ENCODE data around the gene EMSY.
"Not testable (repeated sequence)": the region's sequence is repeated elsewhere in the genome, so short reads cannot be mapped to it uniquely, and the experiment has no call there.

EMSY gene

DNA sequence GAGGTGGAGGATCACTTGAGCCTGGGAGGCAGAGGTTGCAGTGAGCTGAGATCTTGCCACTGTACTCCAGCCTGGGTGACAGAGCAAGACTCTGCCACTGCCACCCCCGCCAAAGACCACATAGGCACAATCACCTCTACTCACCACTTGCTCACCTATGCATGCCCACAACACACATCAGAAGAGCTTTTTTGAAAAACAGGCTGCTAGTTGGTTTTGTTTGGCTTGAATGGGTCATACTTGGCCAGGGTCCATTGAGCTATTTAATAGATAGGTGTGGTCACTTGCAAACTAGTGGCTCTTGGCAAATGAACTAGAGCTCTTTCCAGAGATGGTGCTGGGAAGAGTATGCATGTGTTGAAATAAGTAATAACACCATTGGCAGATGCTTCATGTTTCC is 80.1 kb downstream of the EMSY start:
- peak; percentile 75 for DNase-seq

DNA sequence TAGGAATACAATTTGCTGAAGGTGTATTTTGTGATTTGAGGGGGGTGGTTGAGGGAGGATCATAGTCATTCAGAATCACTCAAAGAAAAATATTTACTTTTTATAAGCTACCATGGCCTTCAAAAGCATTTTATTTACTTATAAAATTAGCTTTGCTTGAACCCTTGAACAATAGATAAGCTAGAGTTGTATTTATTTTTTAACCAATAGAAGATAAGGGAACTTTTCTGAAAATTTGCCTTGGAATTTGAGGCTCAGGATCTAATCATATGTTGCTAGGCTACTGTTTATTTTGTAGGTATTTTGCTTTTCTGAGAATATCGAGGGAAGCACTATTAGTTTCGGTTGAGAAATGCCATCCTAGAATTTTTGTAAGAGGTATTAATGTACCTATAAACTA is 82.1 kb downstream of the EMSY start:
- no peak for DNase-seq

DNA sequence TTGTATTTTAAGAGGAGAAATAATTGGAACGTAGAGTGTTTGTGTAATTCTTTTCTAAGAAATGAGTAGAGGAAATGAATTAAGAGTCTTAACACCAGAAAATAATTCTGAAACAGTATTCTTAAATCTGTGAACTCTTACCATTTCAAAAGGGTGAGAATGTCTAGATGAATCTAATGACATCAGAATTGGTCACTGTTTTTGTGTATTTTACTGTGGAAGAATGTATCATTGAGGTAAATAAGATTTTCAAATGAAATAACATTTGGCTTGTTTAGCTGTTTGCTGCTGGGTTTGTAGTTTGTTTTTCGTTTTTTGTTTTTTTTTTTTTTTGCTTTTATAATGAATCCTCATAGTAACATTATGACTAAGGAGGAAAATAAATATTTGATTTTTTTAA is 97.6 kb downstream of the EMSY start:
- DNase-seq = no peak

DNA sequence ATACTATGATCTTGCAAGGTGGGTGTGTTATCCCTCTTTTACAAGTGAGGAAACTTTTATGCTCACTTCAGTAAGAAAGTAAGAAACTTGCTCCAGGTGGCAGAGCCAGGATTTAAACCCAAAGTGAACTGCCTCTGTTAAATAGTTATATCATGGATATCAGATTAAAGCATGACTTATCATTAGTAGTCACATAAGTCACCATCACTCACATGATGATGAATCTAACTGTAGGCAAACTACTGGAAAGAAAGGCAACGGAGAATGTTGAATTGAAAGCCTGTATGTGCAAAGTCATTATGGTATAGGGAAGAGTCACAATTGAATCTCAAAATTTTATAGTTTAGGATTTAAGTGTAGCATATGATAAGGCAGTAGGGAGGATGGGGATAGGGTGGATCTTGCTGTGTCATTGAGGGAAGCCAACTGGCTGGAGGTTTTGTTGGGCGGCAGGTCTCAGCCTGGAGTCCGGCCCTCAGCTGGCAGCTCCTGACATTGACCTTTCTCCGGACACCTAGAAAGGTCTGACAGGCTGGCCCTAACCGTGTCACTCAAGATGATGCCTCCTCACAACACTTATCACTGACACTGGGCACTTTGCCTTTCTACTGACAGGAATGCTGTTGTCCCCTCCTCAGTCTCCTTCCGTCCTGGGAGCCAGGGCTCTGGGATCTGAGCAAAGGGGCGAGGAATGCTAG is 98.3 kb downstream of the EMSY start:
- DNase-seq = no peak

DNA sequence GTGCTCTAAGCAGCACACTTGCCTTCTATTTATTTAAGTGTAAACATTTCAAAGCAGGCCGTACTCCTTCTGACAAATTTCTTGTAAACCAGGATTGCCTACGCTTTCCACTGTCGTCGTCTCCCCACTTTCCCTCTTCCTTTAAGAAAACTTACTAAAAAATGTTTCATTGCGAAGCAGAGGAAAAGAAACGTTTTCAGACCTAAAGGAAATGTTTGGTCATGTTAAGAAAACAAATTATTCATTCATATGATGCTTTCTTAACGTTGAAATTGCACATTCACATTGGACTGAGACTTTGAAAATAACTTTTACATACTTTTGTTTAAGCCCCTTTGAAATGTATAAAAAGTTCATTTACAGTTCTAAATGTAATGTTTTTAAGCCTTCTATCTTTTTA is 106.0 kb downstream of the EMSY start:
- no peak for DNase-seq

DNA sequence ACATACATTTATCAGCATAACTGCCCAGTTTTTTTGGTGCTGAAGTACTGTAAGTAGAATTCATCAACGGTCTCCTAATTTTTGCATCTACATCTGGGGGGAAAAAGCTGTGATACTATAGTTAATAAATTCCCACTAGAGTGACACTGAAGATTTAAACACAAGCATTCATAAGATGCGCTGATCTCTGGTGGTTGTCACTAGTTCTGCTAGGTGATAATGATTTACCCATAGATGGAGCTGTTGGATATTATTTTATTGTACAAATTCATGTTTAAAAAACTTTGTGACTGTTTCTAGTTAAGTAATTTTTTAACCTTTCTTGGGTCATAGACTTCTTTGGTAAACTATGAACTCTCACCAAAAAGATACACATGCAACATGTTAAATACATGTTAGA is 106.6 kb downstream of the EMSY start:
- no peak for DNase-seq

DNA sequence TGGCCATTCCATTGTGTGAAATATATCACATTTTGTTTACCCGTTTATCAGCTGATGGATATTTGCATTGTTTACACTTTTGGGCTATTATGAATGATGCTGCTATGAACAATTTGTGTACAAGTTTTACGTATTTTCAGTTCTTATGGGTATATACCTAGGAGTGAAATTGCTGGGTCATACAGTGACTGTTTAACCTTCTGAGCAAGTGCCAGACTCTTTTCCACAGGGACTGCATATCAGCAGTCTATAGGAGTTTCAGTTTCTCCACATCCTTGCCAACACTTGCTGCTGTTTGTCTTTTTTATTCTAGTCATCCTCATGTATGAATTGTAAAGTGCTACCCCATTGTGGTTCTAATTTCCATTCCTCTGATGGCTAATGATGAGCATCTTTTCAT is 108.2 kb downstream of the EMSY start:
- DNase-seq = no peak

DNA sequence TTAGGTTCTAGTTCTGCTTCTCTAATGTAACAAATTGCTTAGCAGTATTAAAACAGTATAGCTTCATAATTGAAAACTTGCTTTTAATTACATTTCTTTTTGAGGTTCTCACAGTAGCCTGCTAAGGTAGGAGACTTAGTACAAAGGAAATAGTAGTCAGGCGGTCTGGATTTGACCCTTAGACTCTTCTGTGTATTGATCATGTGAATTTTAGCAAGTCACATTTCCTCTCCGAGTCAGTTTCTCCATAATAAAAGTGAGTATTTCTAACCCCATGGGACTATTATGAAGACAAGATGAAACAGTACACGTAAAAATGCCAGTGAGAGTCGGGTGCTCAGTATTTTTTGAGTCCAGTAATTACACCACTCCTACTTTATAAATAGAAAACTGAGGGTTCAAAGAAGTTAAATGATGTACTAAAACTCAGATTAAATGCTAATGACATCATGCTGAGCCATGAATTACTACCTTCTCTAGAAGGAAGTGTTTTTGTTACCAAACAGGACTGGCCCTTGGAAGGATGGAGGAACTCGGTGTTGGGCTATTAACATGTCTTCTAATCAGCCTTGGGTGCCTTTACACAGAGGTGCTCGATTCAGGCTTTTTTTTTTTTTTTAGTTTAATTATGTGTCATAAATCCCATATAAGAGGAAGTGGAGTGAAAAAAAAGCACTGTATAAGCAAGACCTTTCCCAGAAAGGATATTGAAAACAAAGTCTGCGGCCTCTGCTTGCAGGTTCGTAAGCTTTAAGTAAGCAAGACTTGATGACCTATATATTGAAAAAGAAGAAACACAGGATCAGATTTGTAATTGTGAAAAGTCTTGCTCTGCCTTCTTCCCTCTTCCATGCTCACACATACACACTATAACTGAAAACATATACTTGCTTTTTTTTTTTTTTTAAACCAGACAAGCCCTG is 109.0 kb downstream of the EMSY start:
- no peak for DNase-seq

DNA sequence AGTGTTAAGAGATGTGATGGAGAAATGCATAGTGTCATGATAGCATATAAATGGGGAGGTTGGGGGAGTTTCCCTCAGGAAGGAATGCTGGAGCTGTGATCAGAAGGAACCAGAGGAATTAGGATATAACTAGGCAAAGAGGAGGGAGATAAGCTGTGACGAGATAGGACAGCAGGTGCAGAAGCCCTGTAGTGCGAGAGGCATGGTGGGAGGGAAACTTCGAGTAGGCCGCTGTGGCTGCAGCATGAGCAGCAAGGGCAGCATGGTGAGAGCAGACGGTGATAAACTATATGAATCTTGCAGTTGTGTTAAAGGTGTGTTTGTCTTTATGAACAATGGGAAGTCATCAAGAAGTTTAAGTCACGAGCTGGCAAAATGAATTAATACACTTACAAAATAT is 109.9 kb downstream of the EMSY start:
- DNase-seq = no peak

DNA sequence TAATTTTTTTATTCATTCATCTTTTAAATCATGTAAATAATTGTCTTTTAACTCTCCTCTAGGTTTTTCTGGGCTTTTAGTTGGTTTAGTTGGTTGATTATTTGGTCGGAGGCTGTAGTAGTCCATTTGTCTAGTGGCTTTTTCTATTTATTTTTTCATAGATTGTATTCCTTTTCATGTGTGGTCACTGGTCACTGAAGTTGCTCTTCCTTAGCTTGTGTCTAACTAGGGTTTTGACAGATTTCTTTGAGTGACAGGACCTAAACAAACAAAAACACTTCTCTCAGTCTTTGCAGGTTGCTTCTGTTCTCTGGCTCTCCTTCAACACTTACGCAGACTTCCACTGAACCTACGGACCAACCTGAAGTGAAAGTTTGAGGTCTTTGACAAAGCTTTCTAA is 112.6 kb downstream of the EMSY start:
- DNase-seq = no peak

DNA sequence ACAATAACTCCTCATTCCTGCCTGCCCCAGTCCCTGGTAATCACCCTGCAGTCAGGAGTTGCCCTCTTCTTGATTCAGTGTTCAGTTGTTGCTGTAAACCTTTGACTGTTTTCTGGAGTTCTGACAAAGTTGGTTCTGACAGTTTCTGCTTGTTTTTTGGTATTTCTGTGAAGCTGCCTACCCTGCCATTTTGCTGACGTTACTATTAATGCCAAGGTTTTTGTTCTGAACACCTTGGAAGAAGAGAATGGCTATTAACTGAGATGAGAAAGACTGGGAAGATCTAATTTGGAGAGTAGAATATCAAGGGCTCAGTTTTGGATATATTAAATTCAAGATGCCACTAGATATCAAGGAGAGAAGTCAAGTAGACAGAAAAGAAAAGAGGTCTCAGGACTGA is 113.7 kb downstream of the EMSY start:
- DNase-seq = no peak

DNA sequence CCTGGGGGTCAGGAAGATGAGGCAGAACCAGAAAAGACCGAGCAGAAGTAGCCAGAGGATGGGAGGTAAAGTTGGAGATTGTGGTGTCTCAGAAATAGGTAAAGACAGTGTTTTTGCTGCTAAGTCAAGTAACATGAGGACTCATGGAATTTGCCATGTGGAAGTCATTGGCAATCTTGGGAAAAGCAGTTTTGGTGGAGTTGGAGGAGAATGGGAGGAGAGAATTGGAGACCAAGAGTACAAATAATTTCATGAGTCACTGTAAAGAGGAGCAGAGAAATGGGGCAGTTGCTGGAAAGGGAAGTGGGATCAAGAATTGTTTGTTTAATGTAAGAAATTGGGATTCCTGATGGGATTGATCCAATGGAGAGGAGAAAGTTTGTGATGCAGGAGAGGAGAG is 114.1 kb downstream of the EMSY start:
- no peak for DNase-seq

DNA sequence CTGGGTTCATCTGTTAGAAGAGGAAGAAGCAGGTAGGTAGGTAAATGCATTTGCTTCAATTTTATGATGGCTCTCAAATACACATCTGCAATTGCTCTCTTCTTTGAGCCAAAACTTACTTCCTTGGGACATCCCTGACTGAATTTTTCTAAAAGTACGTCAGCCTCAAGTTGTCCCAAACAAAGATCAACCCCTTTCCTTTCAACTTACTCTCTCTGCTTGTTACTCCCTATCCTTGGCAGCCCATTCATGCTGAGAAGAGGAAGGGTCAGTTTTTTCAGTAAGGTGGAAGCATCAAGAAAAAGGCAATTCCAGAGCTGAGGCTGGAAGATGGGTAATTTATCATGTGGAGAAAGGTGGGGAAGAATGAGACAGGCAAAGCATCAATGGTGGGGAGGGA is 114.5 kb downstream of the EMSY start:
- DNase-seq = no peak

DNA sequence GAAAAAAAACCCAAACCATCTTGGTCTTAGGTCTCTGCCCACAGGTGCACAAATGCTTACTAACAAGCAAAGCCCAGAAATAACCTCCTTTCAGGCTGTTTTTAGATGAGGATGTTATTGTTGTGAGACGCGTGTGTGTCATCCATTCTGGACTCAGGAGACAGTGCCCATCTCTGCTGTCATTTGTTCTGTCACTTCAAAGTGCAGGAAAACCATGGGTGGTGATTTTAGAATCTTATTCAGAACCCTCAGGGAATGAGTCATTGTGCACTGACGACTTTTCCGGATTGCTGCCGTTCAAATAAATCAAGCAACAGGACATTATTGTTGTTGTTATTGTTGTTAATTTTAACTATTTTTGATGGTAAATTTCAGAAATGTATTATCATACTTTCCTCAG is 115.4 kb downstream of the EMSY start:
- no peak for DNase-seq

DNA sequence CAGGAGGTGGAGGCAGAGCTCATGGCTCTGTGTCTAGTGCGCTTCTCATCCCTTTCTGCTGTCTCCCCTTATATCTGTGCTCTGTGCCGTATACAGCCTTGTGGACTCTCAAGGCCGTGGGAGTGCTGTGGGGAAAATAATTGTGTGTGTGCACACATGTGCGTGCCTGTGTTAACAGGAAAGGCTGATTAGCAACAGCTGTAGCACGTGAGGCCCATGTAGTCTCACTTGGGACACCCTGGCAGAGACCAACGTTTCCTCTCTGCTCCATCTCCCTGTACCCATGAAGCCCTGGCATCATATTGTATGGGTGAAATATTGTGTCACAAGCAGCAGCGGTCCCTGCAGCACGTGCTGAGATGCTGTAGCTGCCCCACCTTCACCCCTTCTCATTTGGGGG is 116.4 kb downstream of the EMSY start:
- no peak for DNase-seq

DNA sequence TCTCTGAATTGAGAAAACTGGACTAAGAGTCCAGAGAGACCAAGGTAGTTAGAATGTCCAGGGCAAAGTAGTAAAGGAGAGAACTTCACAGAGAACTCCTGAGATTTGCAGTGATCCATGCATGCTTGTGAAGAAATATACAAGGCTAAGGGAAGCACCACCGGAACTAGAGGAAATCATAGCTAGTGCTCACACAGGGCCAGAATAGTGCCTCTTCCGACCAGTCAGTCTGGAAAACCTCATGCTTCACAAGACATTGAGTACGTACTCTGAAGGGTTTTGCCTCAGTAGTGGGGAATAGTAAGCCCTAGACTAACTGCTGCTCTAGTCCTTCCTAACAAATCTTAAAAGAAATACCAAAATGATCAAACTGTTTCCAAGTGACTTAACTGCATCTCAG is 117.7 kb downstream of the EMSY start:
- no peak for DNase-seq

DNA sequence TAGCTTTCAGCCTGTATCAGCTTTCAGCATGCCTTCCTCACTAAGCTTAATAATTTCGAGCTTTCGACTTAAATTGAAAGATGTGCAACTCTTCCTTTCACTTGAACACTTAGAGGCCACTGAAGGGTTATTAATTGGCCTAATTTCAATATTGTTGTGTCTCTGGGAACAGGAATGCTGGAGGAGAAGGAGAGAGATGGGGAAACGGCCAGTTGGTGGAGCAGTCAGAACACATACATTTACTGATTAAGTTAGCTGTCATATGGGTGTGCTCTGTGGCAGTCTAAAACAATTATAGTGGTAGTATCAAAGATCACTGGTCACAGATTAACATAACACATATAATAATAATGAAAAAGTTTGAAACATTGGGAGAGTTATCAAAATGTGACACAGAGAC is 119.5 kb downstream of the EMSY start:
- no peak for DNase-seq

DNA sequence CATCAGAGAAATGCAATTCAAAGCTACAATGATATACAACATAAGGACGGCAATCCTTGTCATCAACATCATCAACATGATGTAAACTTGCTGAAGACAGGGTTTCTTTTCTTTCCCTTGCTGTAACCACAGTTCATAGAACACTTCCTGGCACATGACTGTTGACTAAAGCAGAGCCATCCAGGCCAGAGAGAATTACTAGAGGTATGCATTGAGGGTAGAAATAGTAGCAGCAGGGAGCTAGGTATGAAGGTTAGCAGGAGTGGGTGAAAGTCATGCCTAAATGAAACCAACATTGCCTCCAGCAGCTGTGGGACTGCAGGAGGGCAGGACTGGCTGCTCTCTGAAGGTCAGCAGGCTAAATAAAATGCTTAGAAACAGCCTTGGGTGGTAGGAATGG is 122.0 kb downstream of the EMSY start:
- DNase-seq = no peak

DNA sequence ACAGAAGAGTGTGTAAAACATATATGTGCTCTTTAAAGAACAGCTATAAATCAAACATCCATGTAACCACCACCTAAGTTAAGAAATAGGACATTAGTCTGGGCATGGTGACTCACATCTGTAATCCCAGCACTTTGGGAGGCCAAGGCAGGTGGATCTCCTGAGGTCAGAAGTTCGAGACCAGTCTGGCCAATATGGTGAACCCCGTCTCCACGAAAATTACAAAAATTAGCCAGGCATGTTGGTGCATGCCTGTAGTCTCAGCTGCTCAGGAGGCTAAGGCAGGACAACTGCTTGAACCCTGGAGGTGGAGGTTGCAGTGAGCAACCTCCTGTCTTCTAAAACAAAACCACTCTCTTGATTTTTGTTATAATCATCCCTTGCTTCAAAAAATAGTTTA is 122.4 kb downstream of the EMSY start:
- DNase-seq = no peak

DNA sequence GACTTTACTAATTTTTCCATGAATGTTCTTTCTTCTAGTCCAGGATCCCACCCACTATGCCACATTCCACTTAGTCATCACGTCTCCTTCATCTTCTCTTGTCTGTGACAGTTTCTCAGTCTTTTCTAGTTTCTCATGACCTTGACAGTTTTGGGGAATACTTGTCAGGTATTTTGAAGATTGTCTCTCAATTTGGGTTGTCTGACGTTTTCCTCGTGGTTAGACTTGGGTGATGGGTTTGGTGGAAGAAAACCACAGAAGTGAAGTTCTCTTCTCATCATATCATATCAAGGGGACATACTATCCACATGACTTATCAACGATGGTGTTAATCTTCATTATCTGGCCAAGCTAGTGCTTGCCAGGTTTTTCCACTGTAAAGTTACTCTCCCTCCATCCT is 123.3 kb downstream of the EMSY start:
- no peak for DNase-seq

DNA sequence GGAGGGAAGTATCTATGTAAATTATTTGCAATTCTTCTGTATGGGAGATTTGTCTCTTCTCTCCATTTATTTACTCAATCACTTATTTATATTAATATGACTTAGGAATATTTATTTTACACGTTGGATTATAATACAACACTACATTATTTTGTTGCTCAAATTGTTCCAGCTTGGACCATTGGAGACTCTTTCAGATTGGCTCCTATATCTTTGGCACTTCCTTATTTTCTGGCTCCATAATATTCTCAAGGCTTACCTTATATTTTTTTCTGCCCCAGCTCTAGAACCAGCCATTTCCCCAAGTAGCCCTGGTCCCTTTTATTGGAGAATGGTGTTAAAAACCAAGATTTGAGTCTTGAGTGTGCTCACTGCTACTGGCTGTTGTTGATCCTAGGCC is 123.8 kb downstream of the EMSY start:
- DNase-seq = no peak

DNA sequence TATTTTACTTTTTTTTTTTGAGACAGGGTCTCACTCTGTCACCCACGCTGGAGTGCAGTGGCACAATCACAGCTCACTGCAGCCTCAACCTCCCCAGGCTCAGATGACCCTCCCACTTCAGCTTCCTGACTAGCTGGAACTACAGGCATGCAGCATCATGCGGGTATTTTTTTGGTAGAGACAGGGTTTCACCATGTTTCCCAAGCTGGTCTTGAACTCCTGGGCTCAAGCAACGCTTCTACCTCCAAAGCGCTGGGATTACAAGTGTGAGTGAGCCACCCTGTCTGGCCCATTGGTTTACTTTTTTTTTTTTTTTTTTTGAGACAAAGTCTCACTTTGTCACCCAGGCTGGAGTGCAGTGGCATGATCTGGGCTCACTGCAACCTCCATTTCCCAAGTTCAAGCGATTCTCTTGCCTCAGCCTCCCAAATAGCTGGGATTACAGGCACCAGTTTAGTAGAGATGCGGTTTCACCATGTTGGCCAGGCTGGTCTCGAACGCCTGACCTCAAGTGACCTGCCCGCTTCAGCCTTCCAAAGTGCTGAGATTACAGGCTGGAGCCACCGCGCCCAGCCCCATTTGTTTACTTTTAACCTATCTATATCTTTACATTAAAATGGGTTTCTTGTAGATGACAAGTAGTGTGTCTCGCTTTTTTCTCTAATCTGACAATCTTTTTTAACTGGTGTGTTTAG is 127.5 kb downstream of the EMSY start:
- DNase-seq = not testable (repeated sequence)

DNA sequence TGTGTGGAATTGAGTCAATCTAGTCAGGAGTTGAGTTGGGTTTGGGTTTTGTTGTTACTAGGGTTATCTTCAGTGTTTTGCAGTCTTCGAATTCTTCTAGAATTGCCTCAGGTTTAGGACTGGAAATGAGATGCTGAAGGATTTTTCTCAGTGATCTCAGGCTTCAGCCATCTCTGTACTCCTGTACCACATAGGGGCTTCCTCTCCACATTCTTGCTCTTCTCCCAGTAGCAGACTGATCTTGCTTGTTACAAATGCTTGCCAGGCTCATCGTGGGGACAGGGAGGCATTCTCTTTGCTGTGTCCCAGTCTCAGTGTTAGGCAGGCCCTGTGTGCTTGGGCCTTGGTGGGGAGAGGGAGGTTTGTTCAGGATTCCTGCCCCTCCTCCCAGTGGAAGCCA is 129.6 kb downstream of the EMSY start:
- DNase-seq = no peak

DNA sequence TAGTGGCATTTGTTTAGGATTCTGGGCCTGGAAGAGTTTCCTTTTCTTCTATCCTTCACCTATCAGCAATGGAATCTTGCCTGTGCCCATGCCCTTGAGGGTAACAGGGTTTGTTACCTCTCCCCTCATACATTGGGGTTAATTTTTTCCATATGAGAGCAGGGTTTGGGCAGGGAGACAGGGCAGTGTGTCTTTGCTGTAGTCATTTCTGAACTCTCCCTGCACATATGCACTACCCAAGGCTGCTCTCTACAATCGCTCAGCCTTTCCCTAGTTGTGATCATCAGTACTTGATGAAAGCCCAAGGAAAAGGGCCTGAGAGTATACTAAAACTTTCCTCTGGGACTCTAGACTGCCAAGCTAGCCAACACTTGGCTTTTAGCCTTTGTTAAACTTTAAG is 130.1 kb downstream of the EMSY start:
- no peak for DNase-seq
